Pons (tissue), 1 donor: Measurements from ENCODE around the gene SYT6.

ENCODE experiments used
- DNase-seq: peaks from one replicate; pipeline ENCODE4 v3.0.0-alpha.2; 2016; ENCODE audit warnings: low spot score

SYT6 gene

DNA sequence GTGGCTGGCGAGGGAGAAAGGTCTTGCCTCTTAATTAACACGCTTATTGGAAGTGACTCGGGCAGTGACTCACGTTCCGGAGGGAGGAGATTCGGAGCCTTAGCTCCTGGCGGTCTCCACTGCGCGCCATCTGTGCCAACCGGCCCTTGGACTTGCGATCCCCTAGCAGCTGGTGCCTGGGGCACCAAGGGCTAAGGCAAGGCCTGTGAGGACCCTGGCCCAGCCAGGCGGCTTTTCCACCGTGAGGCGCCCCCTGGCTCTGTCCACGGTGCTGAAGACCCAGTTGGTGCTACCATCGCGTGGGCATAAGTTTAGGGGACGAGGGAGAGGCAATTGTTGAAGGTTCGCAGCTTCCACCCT lies 1.3 kb upstream of the SYT6 start:
- no peak for DNase-seq

- DNase-seq, result no peak
These were observed 685 bp upstream of the SYT6 start for GRCh38 chr1:114154146-114154962.

DNA sequence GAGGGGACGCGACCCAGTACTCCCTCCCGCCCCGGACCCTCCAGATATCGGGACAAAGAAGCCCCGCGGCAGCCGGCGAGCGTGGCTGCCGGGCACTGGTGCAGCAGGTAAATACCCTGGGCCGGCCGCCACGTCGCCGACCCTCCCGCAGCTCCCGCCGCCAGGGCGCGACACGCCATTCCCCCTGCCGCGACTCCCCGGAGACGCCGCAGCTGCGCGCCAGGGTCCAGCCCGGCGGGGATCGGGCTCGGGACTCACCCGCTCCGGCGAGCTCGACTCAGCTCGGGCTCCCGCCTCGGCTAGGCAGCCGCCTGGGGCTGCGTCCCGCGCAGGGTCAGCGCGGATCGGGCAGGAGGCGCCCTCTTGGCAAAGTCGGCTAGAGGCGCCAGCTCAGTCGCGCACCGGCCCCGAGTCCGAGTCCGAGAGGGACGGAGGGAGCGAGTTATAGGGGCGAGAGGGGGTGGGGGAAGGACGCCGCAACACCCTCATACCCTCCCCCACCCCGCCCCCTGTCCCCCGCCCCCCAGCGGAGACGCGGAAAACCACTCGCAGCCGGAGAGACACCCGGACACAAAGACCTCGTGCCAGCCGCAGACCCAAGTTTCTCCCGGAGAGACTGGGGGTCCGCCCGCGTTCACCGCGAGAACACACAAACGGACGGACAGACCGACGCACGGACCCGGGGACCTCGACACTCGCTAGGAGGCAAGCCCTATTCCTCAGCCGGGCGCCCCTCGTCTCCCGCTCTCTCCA lies 985 bp downstream of the SYT6 start:
- DNase-seq, result no peak

GRCh38 chr1:114152089-114152507 lies 1.6 kb downstream of the SYT6 start:
- no peak for DNase-seq

DNA sequence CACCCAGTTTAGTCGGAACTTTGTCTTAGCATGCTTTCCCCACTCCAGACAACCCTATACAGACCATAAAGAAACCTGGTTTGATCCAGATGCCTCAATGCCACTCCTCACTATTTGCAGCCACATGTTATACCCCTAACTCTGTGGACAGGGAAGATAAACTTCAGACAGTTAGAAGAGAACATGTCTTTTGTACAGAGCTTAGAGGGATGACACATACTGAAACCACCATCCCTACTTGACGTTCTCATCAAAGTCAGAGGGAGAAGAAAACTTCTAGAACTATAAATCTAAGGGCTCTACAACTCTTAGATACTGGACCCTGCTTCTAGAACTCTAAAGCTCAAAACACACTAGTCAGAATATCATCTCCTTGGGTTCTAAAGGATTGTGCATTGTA lies 3.7 kb downstream of the SYT6 start:
- DNase-seq, result peak; percentile 62

DNA sequence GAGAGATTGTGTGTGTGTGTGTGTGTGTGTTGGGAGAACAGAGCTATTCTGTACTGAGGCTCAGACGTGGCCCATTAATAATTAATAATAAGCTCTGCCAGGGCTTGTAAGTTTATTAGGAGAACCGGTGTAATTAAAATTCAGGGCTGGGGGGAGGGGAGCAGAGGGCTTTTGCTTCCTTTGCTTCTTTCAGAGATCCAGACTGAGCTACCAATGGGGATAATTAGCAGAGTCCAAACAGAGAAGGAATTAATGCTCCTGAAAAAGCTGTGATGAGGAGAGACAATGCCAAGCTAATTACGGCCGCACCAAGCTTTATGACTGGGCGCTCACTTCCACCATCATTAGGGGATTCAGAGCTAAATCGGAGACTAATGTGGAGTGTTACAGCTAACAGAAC lies 4.5 kb downstream of the SYT6 start:
- DNase-seq, result no peak

DNA sequence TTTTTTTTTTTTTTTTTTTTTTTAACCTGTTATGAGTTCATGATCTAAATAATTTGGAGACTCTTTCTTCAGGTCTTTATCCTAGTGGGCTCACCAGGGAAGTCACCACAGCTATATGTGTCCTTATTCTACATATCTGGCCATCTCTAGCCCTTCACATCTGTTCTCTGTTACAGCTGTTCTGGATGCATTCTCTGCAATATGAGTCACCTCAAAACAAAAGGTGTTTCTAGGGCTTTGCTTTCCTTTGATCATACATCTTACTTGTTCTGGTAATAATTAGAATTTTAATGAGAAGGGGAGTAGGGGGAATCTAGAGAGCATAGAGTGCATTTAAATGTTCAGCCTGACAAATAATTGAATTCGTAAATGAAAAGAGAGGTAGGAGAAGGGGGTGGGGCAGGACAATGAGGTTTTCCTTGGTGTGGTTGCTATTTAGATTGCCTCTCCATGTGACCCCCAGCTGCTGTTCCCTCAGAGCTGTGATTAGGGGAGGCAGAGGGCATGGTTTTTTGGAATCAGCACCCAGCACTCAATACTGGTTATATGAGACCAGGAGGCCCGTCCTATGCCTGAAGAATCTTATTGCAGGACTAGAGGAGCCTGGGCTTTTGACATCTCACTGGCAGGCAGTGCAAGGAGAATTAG lies 8.0 kb downstream of the SYT6 start:
- DNase-seq, result no peak

- no peak for DNase-seq
These were observed 9.7 kb downstream of the SYT6 start for GRCh38 chr1:114144016-114144415.

DNA sequence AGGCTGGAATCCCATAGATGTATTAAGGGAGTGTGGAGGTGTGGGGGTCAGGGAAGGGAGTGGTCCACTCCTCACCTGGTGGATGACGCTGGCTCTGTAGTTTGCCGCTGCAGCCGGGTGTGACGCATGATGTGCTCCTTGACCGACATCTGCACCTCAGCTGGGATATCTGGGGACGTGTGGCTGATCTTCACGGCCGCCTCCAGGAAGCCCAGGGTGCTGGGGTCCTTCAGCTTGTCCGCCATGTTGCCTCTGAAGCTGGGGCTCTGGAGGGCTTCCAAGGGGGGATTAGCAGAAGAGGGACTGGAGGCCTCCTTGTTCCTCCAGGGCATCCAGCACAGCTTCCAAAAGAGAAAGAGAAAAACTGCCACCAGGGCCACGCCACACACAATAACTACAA lies 14.1 kb downstream of the SYT6 start:
- DNase-seq, result no peak

GRCh38 chr1:114137497-114137896 lies 16.2 kb downstream of the SYT6 start:
- no peak for DNase-seq

DNA sequence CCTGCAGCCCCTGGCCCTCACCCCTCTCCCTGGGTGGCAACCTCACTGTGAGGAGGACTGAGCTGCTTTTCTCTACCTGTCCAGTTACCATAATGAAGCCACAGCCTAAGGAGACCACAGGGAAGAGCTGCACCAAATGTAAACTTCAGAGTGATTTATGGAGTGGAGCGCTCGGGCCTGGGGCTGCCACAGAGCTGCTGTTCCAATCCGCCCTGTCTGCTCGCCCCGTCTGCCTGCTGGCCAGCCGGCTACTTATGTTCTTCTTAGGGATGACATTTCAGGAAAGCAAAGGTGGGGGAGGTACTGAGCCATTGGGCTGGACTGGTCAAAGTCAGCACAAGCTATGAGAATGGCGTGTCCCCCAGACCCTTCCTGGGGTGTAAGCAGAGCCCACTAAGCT lies 17.9 kb downstream of the SYT6 start:
- DNase-seq, result no peak

DNA sequence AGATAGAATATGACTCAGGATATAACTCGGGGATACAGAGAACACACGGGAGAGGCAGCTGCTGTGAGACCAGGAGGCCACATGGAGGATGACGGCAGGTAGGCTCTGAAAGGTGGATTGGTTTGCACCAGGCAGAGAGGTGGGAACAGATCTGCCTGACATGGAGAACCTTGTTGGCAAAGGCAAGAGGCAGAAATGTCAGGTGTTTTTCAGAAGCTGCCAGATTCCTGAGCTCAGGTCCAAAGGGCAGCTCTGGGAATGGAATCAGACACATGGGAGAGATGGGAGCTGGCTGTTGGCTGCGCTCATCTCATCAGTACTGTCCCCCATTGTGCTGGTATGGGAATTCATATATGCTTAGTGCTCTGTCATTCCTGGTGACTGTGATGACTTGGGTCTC lies 19.2 kb downstream of the SYT6 start:
- DNase-seq, result no peak

DNA sequence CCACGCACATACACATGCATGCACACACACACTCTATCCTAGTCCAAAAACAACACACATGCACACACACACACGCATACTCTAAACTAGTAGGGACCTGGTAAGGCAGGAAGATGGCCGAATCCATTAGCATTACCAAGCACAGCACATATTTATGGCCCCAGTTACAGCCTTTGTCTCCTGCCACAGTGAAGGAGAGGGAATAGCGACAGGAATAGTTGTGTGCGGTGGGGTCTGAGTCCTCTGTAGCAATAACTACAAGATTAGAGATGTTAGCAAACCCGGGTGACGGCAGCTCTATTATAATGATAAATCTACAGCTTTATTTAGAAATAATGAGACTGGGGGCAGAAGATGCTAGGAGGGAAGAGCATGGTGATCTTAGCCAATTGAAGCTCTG lies 20.5 kb downstream of the SYT6 start:
- DNase-seq, result no peak

GRCh38 chr1:114131526-114132220 lies 22.0 kb downstream of the SYT6 start:
- DNase-seq, result no peak

GRCh38 chr1:114130846-114131525 lies 22.7 kb downstream of the SYT6 start:
- peak; percentile 46 for DNase-seq

- DNase-seq, result no peak
These were observed 23.5 kb downstream of the SYT6 start for GRCh38 chr1:114130213-114130612.

DNA sequence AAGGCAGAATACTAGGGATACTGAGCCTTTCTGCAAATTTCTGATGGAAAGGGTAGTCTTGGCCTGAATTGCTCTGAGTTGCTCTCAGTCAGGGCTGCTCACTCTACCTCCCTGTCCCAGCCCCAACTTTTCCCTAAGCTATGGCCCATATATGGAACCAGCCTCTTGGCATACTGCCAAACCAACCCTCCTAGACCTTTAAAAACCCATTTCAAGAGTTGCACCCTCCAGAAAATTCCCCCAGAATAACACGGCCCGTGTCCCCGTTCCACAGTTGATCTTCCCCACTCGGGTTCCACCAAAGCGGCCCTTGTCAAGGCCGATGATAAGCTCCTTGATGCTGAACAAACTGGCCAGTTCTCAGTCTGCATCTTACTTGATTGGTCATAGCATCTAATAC lies 25.4 kb downstream of the SYT6 start:
- DNase-seq, result no peak

DNA sequence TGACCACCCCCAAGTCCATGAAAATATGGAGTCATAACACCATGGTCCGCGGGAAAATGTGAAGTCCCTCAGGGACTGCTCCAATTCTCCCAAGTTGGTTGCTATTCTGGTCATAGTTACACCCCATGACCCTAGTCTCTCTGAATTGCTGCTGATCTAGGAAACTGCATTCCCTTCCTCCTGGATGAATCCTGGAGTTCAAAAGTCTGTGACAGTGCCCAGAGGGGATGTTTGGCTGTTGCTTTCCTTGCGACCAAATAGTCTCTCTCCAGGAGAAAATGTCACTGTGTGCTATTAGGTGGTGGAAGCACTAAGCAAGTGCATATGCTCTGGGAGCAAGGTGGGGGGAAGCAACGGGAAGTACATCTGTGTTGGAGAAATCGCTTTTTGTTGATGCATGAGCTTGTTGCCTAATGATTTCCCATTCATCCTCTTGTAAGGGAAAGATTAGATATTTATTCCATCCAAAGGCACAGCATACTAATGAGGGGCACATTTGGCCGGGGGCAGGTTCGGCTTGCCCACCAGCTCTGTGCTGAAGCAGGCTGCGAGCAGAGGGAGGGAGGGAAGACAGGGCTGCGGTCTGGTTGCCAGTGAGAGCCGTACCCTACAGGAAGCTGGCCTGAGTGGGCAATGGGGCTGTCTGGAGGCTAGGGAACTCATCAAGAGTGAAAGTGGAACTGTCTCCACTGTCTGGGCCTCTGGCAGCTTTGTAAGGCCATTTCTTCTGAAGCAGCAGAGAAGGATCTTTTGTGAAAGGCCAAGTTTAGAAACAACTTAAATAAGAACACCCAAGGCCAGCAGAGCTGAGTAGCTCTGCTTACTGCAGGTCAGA lies 27.2 kb downstream of the SYT6 start:
- peak; percentile 83 for DNase-seq

GRCh38 chr1:114124644-114125043 lies 29.0 kb downstream of the SYT6 start:
- DNase-seq, result no peak

DNA sequence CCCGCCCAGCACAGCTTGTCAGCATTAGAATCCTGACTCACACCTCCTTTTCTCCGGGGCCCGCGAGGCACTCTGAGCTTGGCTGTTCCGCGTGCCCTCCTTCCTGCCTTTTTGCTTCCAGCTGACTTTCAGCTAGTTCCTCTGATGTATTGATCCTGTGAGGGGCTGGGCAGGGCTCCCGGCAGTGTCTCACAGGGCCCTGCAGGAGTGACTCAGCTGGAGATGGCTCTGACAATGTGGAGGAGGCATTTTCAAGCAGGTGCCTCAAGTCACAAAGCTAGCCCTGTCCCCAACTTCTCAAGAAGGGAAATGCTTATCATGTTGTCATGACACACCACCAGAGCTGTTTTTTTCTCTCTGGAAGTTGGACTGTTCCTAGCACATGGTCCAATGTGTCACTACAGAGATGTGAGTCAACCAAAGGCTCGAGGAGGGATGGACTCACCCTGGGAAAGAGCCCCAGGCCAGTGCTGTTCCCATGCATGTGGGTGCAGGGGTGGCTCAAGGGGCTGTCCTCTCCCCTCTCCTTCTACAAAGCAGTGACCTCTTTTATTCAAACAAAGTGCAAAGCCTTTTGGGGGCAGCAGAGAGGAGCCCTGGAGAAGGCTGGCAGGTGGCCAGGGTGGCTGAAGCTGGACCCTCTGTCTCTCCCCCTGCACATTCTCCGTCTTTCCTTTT lies 30.6 kb downstream of the SYT6 start:
- DNase-seq, result no peak
